GM13977 (cell line): Measurements from ENCODE around the gene OR6C74.

ENCODE experiments used
- DNase-seq: peaks from one replicate; pipeline ENCODE4 v3.0.0; 2012; ENCODE audit warnings: low spot score
- CTCF ChIP-seq: IDR thresholded peaks from 2 replicates; pipeline ENCODE4 v1.5.1; 2012; ENCODE audit warnings: mild to moderate bottlenecking, control low read depth; ENCODE audit not compliant: insufficient read depth; ENCODE audit errors: extremely low read depth, missing control alignments
- in situ Hi-C: fragments of 300-500 bp; cut with MboI; formaldehyde crosslinking; loops from one replicate; pipeline ENCODE4 v1.12.0; 2022; ENCODE audit warnings: low sequenced_read_pairs, low pct_unique_long_range_greater_than_20kb, mixed read lengths, inconsistent platforms; ENCODE audit not compliant: unreplicated experiment

Gene OR6C74

GRCh38 chr12:55244309-55244708 lies at the start of gene OR6C74:
Gene OR6C74 (plus strand): TSS chr12:55244609. CDS start chr12:55247288, 2,679 bp downstream.
- no peak for TF ChIP-seq CTCF
- in situ Hi-C loops: no loop called here
- DNase-seq: no peak

- in situ Hi-C loops: no loop called here
- no peak for TF ChIP-seq CTCF
- DNase-seq: no peak
Observed at GRCh38 chr12:55220725-55221124, 23.7 kb upstream of the OR6C74 start, which contains the start of gene OR10A7. Gene OR10A7 (plus strand): TSS chr12:55221025. CDS start chr12:55221025, 0 bp downstream.

GRCh38 chr12:55226523-55226922 lies 17.9 kb upstream of the OR6C74 start:
- in situ Hi-C loops: no loop called here
- no peak for DNase-seq
- no peak for TF ChIP-seq CTCF

- no peak for TF ChIP-seq CTCF
- no peak for DNase-seq
- in situ Hi-C loops: no loop called here
Observed at GRCh38 chr12:55227643-55228042, 16.8 kb upstream of the OR6C74 start.

- no peak for DNase-seq
- in situ Hi-C loops: no loop called here
- TF ChIP-seq CTCF: no peak
Observed at GRCh38 chr12:55246159-55246558, 1.8 kb downstream of the OR6C74 start.

- no peak for TF ChIP-seq CTCF
- in situ Hi-C loops: no loop called here
- DNase-seq: no peak
Observed at GRCh38 chr12:55250944-55251343, 6.5 kb downstream of the OR6C74 start.

- in situ Hi-C loops: no loop called here
- TF ChIP-seq CTCF: no peak
- DNase-seq: no peak
Observed at GRCh38 chr12:55253281-55253680, 8.9 kb downstream of the OR6C74 start.
